ENCODE measurements around the gene FGA.

The FGA gene

GRCh38 chr4:154590329-154591006 is at the start of gene FGA:
TSS of gene FGA (minus strand) at chr4:154590742. CDS start at chr4:154590687, 55 bp downstream.
- DNase-seq, result no peak

- no peak for DNase-seq
These were observed 43.5 kb upstream of the FGA start for GRCh38 chr4:154634058-154634457.

- no peak for DNase-seq
These were observed 41.3 kb upstream of the FGA start for GRCh38 chr4:154631828-154632227.

- no peak for DNase-seq
These were observed 39.8 kb upstream of the FGA start for GRCh38 chr4:154630324-154630723.

GRCh38 chr4:154626793-154627484 is 36.4 kb upstream of the FGA start:
- peak in 1 of 2 donors; percentile 39 for DNase-seq

GRCh38 chr4:154625971-154626370 is 35.4 kb upstream of the FGA start:
- DNase-seq, result no peak

GRCh38 chr4:154623995-154624394 is 33.5 kb upstream of the FGA start:
- DNase-seq, result no peak

GRCh38 chr4:154623436-154623835 is 32.9 kb upstream of the FGA start:
- DNase-seq, result no peak

- peak in 1 of 2 donors; percentile 39 for DNase-seq
These were observed 32.1 kb upstream of the FGA start for GRCh38 chr4:154622598-154622997.

GRCh38 chr4:154620111-154620510 is 29.6 kb upstream of the FGA start:
- no peak for DNase-seq

GRCh38 chr4:154618708-154619315 is 28.3 kb upstream of the FGA start:
- DNase-seq, result peak; percentile 37 to 55

GRCh38 chr4:154617820-154618317 is 27.3 kb upstream of the FGA start:
- DNase-seq, result no peak

GRCh38 chr4:154616731-154617130 is 26.2 kb upstream of the FGA start:
- DNase-seq, result no peak

GRCh38 chr4:154616287-154616686 is 25.7 kb upstream of the FGA start:
- no peak for DNase-seq

- DNase-seq, result no peak
These were observed 24.7 kb upstream of the FGA start for GRCh38 chr4:154615211-154615610.

- no peak for DNase-seq
These were observed 23.8 kb upstream of the FGA start for GRCh38 chr4:154614306-154614705.

- DNase-seq, result no peak
These were observed 22.2 kb upstream of the FGA start, which contains the start of gene FGG for GRCh38 chr4:154612472-154613414. TSS of gene FGG (minus strand) at chr4:154612656. CDS start at chr4:154612609, 47 bp downstream.

GRCh38 chr4:154611833-154612232 is 21.3 kb upstream of the FGA start:
- no peak for DNase-seq

GRCh38 chr4:154610582-154610981 is 20.0 kb upstream of the FGA start:
- DNase-seq, result no peak

GRCh38 chr4:154609532-154609931 is 19.0 kb upstream of the FGA start:
- DNase-seq, result no peak

GRCh38 chr4:154608361-154609252 is 18.1 kb upstream of the FGA start:
- DNase-seq, result no peak
